Amniotic stem cell (primary cell): Measurements from ENCODE around the gene BCAM.
"Not testable (repeated sequence)": the region's sequence is repeated elsewhere in the genome, so short reads cannot be mapped to it uniquely, and the experiment has no call there.

Experiments
- DNase-seq: peaks from one replicate; lab custom pipeline; 2025; lab: John Stamatoyannopoulos, UW

The BCAM gene, protein sequence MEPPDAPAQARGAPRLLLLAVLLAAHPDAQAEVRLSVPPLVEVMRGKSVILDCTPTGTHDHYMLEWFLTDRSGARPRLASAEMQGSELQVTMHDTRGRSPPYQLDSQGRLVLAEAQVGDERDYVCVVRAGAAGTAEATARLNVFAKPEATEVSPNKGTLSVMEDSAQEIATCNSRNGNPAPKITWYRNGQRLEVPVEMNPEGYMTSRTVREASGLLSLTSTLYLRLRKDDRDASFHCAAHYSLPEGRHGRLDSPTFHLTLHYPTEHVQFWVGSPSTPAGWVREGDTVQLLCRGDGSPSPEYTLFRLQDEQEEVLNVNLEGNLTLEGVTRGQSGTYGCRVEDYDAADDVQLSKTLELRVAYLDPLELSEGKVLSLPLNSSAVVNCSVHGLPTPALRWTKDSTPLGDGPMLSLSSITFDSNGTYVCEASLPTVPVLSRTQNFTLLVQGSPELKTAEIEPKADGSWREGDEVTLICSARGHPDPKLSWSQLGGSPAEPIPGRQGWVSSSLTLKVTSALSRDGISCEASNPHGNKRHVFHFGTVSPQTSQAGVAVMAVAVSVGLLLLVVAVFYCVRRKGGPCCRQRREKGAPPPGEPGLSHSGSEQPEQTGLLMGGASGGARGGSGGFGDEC

DNA sequence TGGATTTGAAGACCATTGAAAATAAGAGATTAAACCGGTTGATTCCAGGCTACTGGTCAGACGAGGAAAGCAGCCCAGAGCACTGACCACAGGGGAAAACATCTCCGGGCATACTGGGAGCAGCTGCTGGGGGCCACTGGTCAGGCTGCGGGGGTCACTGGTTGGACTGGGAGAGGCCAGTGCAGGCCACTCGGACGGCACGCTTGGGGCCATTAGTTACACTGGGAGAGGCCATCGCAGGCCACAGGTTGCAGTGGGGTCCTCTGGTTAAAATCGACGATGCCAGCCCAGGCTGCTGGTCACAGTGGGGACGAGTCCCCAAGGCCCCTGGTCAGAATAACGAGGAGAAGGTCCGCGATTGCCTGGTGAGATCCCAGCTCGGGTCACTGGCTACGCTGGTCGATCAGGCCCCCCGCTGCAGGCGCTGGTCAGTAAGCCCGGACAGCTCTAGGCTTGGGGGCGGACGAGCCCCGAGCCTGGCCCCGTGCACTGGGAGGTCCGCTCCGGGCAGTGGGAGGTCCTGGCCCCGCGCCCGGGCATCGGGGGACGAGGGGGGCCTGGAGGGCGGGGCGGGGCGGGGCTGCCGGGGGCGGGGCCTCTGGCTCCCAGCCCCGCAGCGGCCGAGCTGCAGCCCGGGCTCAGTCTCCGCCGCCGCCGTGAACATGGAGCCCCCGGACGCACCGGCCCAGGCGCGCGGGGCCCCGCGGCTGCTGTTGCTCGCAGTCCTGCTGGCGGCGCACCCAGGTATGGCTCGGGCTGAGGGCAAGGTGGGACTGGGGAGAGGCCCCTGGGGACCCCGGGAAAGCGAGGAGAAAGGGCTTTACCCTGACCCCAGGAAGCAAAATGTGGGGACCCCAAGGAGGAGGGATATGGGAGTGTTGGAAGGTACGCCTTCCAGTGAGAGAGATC, at the start of gene BCAM:
Gene BCAM (plus strand): TSS at position 641 of the 909 bp plus-strand sequence. CDS start 22 bp downstream, at position 663.
- DNase-seq: peak; percentile 13

DNA sequence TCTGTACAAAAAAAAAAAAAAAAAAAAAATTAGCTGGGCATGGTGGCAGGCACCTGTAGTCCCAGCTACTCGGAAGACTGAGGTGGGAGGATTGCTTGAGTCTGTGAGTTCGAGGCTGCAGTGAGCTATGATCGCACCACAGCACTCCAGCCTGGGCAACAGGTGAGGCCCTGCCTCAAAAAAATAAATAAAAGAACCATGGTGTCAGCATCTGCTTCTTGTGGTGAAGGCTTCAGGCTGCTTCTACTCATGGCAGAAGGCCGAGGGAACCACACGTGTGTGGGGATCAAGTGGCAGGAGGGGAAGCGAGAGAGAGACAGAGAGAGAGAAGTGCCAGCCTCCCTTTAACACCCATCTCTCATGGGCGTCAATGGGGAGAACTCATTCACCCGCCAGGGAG, 46.9 kb upstream of the BCAM start:
- no peak for DNase-seq

GRCh38 chr19:44765033-44765948, 43.6 kb upstream of the BCAM start:
- DNase-seq: no peak

- DNase-seq: no peak
Observed at GRCh38 chr19:44765949-44766335, 43.0 kb upstream of the BCAM start.

DNA sequence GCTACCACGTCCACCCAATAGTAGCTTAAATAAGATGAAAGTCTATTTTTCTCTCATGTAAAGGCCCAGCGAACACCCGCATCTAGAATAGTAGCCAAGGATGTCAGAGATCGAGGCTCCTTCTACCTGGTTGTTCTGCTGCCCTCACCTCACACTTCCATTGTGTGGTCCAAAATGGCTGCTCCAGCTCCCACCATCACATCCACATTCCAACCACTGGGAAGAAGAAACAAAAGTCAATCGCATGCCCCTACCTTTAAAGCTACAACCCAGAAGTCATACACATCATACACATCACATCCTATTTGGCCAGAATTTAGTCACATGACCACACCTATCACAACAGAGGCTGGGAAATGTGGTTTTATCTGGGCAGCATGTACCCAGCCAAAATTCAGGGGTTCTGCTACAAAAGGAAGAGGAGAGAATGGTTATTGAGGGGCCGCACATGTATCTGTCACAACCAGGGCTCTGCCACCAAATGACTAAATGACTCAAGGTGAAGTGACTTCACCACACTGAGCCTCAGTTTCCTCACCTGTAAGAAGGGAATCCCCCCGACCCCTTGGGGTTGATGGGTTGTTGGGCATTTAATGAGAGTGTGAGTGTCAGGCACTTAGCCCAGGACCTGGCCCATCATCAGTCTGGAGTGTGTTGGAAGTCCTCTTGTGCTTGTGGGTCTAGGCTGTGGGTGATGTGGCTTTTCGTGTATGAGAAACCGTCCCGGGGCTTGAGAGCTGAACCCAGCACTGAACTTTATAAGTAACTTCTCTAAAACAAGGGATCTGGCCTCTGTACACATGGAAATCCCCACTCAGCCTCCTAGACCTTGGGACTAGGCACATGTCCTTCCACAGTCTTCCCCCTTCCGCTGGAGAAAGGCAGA, 41.4 kb upstream of the BCAM start:
- DNase-seq: no peak

DNA sequence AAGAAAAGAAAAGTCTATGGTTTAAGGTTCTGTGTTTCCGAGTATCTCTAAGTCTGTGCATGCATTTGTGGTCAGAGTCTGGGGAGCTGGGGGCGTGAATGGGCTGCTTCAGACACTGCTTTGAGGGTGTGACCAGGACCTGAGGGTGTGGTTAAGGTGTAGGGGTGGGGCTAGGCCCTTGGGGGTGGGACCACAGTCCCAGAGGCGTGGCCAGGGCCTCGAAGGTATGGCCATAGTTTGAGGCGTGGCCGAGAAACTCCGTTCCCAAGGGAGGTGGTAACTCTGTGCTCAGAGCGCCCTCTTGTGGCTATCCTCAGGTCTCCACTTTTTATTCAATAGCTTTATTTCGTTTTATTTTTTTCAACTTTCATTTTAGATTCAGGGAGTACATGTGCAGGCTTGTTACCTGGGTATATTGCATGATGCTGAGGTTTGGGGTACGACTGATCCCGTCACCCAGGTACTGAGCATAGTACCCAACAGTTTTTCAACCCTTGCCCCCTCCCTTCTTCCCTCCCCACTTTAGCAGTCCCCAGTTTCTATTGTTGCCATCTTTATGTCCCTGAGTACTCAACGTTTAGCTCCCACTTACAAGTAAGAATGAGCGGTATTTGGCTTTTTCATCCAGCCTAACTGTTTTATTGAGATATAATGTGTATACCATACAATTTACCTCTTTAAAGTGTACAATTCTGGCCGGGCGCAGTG, 38.2 kb upstream of the BCAM start:
- peak; percentile 88 for DNase-seq

DNA sequence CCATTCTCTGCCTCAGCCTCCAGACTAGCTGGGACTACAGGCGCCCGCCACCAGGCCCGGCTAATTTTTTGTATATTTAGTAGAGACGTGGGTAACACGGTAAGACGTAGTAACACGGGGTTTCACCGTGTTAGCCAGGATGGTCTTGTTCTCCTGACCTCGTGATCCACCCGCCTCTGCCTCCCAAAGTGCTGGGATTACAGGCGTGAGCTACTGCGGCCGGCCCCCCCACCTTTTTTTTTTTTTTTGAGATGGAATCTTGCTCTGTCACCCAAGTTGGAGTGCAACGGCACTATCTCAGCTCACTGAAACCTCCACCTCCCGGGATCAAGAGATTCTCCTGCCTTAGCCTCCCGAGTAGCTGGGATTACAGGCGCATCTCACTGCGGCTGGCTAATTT, 36.8 kb upstream of the BCAM start:
- not testable (repeated sequence) for DNase-seq

DNA sequence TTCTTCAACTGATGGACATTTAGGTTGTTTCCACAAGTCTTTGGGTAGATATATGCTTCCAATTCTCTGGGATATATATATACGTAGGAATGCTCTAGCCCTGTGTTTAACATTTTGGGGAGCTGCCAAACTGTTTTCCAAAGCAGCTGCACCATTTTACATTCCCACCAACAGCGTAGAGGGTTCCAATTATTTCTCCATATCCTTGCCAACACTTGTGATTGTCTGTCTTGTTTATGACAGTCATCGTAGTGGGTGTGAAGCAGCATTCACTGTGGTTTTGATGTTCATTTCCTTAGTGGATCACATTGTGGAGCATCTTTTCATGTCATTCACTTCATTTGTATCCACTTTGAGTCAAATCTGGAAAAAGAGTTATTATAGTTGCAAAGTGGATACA, 35.9 kb upstream of the BCAM start:
- DNase-seq: no peak

- no peak for DNase-seq
Observed at GRCh38 chr19:44775676-44776240, 33.1 kb upstream of the BCAM start.

DNA sequence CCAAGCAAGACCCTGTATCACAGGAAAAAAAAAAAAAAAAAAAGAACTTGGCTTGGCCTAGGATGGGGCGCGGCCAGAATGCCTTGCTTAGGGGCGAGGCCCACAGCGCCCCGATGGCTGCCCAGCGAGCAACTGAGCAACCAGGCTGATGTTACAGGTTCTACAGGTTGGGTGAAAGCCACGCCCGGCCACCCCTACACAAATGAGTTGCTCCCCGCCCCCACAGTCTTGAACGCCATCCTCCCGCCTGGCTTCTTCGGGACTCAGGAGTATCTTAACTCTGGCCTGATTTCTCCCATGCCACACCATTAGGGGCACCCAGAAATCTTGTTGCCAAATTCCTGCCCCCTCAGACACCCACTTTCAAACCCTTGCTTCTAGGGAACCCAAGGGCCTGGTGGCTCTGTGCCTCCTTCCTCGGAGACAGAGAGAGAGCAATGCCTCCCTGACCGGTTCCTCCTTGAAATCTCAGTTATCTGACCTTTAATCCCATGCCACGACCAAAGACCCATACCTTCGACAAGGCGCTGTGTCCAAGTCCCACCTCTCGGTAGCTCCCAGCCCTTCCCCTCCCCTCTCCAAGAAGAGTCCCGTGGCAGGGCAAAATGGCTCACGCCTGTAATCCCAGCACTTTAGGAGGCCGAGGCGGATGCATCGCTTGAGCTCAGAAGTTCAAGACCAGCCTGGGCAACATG, 32.4 kb upstream of the BCAM start:
- DNase-seq: no peak

GRCh38 chr19:44777715-44778347, 31.1 kb upstream of the BCAM start, which contains the start of gene CBLC:
TSS of gene CBLC (plus strand) at chr19:44777890. CDS start at chr19:44777932, 42 bp downstream.
- no peak for DNase-seq

DNA sequence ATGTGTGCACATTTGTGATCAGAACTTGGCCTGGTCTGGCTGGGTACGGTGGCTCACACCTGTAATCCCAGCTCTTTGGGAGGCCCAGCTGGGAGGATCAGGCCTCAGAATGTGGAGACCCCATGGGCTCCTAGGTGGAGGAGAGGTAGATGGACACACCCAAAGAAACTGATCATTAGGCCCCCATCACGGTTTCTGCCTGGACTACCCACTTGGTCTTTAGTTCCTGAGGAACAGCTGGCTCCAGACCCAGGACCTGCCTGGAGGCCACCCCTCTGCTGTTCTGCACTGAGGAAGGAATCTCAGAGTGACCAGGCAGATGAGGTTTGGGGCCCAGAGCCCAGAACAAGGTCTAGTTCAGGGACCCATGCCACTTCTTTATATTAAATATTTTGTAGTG, 29.8 kb upstream of the BCAM start:
- no peak for DNase-seq

DNA sequence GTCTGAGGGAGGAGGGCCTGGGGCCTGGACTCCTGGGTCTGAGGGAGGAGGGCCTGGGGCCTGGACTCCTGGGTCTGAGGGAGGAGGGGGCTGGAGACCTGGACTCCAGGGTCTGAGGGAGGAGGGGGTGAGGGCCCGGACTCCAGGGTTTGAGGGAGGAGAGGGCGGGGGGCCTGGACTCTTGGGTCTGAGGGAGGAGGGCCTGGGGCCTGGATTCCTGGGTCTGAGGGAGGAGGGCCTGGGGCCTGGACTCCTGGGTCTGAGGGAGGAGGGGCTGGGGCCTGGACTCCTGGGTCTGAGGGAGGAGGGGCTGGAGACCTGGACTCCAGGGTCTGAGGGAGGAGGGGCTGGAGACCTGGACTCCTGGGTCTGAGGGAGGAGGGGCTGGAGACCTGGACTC, 27.2 kb upstream of the BCAM start:
- not testable (repeated sequence) for DNase-seq

GRCh38 chr19:44782729-44783128, 26.2 kb upstream of the BCAM start:
- no peak for DNase-seq

DNA sequence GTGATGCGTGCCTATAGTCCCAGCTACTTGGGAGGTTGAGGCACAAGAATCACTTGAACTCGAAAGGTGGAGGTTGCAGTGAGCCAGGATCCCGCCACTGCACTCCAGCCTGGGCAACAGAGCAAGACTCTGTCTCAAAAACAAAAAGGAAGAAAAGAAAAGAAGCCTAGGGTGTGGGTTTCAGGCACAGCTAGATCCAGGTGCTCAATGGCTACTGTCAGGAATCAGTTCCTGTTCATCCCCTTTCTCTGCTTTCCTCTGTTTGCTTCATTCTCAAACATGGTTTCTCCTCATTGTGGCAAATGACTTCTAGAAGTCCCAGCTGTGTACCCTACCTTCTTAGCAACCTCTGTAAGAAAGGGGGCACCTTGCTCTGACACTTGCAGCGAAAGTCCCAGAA, 25.4 kb upstream of the BCAM start:
- DNase-seq: no peak

DNA sequence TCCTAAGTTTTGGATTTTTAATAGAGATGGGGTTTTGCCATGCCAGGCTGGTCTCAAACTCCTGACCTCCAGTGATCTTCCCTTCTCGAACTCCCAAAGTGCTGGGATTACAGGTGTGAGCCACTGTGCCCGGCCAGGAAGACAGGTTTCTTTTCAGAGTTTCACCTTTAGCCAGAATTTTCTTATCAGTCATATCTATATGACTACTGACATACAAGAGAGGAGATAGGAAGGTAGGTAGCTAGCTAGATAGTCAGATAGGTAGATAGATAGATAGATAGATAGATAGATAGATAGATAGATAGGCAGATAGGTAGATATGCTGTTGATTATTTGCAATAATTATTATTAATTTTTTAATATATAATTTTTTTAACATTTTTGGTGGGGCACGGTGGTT, 23.6 kb upstream of the BCAM start:
- DNase-seq: no peak

GRCh38 chr19:44785993-44786392, 22.9 kb upstream of the BCAM start:
- no peak for DNase-seq

- DNase-seq: no peak
Observed at GRCh38 chr19:44788971-44789370, 19.9 kb upstream of the BCAM start.
